SU-DHL-6 (cell line): ENCODE measurements around the gene CDK3.

Source experiments
- CTCF ChIP-seq: fragments of 200-600 bp; sonication (generic); IDR thresholded peaks from one replicate; pipeline ENCODE4 v1.5.1; 2017; ENCODE audit warnings: antibody characterized with exemption, mild to moderate bottlenecking, low read length, moderate library complexity; ENCODE audit not compliant: insufficient read depth, poor library complexity, severe bottlenecking
- EZH2phosphoT487 ChIP-seq: fragments of 200-600 bp; sonication (generic), shearing (Covaris generic); conservative IDR thresholded peaks from 2 replicates; pipeline ENCODE4 v1.6.1; 2018; ENCODE audit warnings: mild to moderate bottlenecking, antibody characterized with exemption, low read length, moderate library complexity, mixed read lengths

- TF ChIP-seq CTCF (no peak), EZH2phosphoT487 (no peak)
These were observed 3.3 kb downstream of the CDK3 start for GRCh38 chr17:76003915-76004314.
